Stimulated activated CD4-positive, alpha-beta T cell treated with anti-CD3 and anti-CD28 coated beads, Interleukin-15, amount 100 ng/mL, for 1 hour (primary cell): Measurements from ENCODE around the gene GRAMD1A.
"Not testable (repeated sequence)": the region's sequence is repeated elsewhere in the genome, so short reads cannot be mapped to it uniquely, and the experiment has no call there.

ENCODE experiments used
- DNase-seq, 2 donors: peaks; one replicate each; pipeline ENCODE4 v3.0.0-alpha.2; 2020; ENCODE audit warnings: low read depth in 1 of 2, low spot score in 1 of 2

Gene GRAMD1A

DNA sequence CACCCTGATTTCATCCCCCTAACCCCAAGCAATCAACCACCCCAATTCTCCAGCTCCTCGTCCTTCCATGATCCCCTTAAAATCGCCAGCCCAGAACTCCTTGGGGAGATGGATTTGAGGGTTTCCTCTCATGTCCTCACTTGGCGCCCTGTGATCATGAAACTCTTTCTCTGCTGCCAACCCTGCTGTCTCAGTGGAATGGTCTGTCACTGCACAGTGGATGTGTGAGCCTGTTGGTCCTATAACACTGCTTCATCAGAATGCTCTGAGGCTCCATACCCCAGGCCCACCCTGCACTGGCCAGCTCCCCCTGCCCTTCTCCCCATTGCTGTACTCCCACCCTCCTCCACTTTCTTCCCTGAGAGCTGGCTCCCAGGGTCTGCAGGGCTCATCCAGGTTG is 23.5 kb upstream of the GRAMD1A start:
- DNase-seq: no peak

DNA sequence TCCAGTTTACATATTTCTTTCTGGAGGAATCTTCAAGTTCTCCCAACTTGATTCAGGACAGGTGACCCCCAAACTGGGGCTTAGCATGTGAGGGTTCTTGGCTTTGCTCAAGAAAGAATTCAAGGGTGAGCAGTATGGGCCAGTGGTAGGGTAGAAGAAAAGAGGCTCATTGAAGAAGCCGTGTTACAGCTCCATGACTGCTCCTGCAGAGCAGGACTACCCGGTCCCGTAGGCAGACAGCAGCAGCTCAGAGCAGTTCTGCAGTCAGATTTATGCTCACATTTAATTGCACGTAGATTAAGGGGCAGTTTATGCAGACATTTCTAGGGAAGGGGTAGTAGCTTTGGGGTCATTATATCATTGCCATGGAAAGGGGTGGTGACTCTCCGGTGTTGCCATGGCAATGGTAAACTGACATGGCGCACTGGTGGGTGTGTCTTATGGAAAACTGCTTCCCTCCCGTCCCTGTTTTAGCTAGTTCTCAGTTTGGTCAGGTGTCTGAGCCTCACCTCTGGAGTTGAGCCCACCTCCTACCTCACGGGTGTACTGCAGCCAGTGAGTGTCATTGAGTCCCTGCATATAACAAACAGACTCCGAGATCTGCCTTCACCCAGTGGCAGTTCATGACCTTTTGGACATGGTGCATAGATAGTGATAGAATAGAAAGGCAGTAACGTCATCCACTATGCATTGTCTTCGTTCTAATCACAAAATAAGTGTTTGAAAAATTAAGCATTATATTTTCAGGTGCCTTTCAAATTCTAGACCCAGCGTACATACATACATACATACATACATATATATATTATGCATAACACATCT is 20.1 kb upstream of the GRAMD1A start:
- no peak for DNase-seq

DNA sequence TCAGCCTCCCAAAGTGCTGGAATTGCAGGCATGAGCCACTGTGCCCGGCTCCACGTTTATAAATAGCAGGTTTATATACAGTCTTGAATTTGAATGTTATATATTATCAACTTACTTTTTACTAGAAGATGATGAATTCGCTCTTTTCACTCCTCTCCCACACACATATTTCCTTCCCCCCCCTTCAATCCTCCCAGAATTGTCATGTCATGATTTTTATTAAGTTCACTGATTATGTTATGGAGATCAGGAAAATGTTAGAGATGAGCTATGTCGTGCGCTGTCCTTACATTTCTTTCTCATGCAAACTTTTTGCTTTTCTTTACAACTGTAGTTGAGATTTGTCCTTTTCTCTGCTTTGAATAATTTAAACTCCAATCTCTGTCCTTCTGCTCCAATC is 17.8 kb upstream of the GRAMD1A start:
- DNase-seq: no peak

DNA sequence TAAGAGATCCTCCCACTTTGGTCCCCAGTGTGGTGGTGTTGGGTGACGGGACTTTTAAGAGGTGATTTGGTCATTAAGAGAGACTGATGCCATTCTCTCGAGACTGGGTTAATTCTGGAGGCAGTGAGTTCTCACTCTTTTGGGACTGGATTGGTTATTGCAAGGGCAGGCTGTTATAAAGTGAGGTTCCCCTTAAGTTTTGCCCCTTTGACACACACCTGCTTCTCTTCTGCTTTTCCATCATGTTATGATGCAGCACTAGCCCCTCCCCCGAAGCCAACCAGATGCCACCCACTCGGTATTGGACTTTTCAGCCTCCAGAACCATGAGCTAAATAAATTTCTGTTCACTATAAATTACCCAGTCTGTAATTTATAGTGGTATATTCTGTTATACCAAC is 16.3 kb upstream of the GRAMD1A start:
- no peak for DNase-seq

DNA sequence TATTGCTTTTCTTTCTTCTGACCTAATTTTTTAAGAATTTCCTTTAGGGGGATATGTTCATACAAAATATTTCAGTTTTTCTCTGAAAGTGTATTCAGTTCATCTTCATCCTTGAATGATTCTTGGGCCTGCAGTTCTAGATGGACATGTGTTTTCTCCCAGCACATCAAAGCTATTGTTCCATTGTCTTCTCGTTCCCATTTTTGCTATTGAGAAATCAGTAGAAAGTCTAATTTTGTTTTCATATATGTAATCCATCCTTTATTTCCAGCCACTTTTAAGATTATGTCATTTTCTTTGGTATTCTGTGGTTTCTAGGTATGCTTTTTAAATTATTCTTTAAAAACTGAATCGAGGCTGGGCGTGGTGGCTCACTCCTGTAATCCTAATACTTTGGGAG is 15.8 kb upstream of the GRAMD1A start:
- DNase-seq: no peak

DNA sequence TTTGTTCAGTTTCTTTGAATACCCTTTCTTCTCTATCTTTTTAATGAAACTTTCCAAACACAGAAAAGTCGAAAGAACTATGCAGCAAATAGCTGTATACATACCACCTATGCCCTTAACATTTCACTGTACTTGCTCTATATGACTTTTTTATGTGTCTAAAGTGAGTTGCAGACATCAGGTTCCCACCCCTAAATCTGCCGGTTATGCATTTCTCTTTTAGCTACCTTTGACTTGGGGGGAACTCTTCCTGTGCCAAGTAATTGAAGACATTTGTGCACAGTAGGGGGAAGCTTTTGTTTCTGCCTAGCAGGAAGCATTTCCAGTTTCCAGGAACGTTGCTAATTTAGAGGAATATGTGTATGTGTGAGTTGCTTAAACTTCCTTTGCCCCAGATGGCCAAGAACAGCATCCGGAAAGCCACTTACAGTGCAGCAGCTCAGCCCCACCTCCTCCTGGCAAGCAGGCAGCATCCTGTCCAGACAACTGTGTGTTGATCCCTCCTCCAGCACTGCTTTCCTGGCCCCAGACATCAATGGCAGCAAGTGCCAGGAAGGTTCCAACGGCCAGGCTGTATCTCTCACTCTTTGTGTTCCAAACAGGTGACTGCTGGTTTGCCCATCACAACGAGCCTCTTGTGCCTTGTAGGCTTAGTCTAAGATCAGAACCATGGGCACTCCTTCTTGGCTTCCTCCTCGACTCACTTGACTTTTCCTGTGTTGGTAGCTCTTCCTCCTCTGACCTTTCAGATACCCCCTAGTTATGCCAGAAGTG is 14.7 kb upstream of the GRAMD1A start:
- DNase-seq: no peak

DNA sequence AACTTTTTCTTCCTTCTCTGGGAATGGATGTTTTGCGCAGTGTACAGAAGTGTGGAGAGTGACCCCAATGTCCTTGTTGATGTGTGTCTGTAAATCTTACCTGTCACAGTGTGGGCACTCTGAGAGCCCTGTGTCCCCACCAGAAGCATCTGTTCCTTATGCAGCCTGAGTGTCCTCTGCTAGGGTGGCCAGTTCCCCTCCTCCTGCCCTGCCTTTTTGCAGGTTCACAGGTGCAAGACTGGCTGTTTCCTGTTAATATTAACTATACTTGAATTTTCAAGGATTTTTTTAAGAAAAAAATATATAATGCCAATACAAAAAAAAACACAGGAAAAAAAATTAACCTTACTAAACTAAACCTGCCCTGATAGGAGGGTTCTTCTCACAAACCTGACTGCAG is 12.0 kb upstream of the GRAMD1A start:
- no peak for DNase-seq

DNA sequence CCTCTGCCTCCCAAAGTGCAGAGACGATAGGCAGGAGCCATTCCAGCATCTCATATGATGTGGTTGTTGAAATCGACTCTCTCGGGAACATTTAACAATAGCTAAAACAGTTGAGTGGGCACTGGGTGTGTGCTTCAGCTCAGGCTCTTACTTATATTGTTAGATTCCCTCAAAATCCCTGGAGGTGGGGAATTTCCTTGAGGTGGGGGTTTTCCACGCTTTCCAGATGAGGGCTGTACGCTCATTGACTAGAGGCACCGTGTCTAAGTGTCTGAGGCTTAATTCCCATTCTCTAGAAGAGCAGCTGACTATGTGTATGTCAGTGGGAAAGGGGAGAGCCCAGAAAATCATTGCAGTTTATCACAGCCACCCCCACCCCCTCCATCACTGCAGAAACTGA is 10.8 kb upstream of the GRAMD1A start:
- no peak for DNase-seq

DNA sequence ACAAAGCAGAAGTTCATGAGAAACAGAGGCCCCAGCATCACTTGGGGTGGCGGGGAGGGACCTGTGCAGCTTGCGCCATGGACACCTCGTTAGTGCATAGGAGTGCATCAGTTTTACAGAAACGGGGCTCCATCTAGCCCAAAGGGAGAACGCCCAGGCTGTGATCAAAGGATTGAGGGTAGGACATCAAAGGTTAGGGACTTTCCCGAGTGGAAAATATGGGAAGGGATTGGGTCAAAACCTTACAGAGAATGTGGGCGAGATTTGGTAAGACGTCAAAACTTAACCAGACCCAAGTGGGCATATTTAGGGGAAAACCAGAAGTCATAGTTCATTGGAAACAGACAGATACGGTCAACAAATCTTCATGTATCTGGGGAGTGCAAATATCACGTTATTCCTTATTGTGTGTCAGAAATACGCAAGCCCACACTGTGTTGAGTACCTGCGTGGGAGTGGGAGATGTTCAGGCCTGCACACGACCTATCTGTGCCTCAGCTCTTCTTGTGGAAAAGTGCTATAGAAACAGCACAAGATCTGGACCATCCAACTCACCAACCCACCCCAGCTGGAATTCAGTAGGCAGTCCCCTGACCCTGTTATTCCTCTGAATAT is 9.4 kb upstream of the GRAMD1A start:
- no peak for DNase-seq

DNA sequence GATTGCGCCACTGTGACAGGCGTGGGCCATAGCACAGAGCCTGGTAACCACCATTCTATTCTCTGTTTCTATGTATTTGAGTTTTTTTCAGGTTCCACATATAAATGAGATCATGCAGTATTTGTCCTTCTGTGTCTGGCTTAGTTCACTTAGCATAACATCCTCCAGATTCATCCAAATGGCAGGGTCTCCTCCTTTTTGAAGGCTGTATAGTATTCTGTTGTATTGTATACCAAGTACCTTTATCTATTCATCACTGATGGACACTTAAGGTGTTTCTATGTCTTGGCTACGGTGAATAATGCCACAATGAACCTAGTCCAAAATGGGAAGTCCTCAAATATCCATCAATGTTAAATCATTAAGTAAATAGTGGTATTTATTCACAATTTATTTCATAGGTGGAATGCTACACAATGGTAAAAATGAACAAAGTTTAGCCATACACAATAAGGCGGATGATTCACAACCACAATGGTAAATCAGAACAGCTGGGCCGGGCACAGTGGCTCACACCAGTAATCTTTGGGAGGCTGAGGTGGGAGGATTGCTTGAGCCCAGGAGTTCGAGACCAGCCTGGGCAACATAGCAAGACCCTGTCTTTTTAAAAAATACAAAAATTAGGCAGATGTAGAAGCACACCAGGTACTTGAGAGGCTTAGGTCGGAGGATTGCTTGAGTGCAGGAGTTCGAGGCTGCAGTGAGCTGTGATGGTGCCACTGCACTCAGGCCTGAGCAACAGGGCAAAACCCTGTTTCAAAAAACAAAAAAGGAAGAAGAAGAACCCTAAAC is 8.4 kb upstream of the GRAMD1A start:
- DNase-seq: no peak

DNA sequence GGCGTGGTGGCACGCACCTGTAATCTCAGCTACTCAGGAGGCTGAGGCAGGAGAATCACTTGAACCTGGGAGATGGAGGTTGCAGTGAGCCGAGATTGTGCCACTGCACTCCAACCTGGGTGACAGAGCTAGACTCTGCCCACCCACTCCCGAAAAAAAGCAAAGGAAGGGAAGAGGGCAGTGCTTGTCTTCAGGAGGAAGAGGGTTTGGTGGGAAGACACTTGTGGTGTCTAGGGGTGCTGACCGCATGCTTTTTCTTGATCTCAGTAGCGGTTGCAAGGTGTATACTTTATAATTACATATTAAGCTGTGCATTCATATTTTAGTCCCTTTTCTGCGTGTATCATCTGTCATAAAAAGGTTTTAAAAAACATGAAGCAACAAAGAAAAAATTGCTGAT is 7.5 kb upstream of the GRAMD1A start:
- not testable (repeated sequence) for DNase-seq

DNA sequence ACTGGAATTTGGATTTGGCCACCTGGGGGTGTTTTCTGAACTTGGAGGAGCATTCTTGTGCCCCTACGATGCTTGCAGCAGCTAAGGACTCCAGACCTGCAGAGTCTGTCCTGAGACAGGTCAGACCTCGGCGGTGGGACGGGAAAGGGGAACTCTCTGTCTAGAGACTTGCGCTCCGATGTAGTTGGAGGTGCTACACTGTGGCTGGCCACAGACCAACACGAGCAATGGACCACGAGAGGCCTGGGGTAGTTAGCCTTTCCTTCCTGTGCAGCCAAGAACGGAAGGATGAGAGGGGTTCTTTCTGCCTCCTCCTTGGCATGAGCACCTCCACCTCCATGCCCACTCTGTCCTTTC is 5.9 kb upstream of the GRAMD1A start:
- DNase-seq: no peak

DNA sequence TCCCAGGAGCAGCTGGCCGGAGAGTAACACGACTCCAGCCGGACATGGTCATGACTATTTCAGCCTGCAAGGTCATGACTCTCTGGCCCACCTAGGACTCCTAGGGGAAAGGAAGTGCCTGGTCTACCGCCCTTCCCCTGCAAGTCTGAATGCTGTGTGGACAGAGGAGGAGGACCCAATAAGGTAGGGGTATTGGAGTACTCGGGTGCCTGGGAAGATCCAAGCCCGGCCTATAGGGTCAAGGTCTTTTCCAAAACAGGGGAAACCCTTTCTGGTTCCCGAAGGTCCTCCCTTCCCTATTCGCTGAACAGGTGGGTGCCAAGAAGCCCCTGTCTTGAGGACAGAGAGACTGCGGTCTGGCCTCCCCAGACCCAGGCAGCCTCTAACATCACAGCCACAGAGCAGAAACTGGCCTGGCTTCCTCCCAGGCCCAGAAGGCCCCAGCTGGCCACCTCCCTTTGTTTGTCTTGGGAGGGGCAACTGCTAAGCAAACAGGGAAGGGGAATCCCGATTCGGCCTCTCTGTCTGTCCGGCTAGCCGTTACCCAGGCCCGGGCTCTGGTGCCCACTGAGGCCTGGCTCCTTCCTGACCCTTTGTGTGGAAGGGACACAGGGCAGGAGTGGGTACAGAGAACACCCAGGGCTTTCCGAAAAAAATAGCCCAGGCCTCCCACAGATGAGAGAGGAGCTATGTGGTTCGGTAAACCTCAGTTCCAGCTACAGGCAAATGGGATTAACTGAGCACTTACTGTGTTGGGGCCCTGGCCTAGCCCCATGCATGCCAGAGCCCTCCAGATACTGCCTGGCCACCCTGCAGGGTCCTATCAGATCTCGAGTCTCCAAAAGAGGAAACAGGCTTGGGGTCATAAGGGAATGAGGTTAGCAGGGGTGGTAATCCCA is 5.2 kb upstream of the GRAMD1A start:
- no peak for DNase-seq

DNA sequence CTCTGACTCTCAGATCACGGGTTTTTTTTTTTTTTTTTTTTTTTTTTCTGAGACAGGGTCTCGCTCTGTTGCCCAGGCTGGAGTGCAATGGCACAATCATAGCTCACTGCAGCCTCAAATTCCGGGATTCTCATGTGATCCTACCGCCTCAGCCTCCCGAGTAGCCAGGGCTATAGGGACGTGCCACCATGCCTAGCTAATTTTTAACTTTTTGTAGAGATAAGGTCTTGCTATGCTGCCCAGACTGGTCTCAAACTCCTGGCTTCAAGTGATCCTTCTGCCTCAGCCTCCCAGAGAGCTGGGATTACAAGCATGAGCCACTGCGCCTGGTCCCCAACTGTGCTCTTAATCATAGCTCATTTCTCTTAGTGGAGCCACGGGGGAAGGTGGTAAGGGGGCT is 4.6 kb upstream of the GRAMD1A start:
- no peak for DNase-seq

DNA sequence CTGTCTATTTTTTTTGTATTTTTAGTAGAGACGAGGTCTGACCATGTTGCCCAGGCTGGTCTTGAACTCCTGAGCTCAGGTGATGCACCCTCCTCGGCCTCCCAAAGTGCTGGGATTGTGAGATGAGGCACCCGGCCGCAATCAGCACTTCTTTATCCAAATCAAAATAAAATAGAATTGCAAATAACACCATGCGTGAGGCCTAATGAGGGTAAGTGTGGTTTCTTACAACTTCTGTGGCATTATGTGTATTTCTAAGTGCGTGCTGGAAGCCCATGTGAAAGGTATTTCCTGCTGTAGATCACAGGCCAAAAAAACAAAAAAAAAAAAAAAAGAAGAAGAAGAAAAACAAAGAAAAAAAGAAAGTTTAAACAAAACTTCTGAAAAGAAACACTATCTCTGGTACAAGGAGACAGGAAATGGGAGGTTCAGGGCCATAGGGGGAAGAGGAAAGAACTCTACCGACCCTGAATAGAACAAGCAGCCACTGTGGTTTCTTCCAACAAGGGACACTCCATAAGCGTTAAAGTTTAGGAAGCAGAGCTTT is 3.0 kb upstream of the GRAMD1A start:
- no peak for DNase-seq

DNA sequence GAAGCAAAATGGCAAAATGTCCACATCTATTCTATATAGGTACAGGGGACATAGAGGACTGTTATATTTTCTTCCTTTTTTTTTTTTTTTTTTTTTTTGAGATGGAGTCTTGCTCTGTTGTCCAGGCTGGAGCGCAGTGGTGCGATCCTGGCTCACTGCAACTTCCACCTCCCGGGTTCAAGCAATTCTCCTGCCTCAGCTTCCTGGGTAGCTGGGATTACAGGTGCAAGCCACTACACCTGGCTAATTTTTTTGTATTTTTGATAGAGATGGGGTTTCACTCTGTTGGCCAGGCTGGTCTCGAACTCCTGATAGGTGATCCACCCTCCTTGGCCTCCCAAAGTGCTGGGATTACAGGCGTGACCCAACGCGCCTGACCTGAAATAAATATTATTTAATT is 1.9 kb upstream of the GRAMD1A start:
- not testable (repeated sequence) for DNase-seq

DNA sequence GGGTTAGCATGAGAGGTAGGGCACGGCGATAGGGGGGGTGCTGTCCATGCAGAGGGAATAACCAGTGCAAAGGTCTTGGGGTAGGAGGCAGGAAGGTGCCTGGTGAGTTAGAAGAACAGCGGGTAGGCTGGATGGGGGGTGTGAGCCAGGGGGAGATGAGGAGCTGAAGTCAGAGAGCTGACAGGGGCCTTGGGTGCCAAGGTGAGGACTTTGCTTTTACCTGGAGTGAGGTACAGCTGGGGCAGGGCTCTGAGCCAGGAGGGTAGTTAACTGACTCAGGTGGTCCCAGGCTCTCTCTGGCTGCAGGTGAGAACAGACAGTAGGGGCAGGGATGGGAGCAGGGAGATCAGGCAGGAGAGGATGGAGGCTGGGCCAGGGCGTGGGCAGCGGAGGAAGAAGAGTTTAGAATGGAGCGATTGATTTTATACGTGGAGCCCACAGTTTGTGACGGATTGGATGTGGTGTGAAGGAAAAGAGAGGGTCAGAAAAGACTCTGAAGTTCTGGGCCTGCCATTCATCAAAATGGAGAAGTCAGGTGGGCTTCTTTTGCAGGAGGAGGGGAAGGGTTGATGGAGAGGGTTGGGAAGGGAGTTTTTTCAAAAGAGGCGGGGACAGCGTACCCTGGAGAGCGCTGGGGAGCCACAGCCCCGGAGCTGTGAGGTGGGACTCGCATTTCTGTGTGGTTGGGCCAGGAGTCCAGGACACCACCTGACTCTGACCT is 1.2 kb upstream of the GRAMD1A start:
- no peak for DNase-seq

DNA sequence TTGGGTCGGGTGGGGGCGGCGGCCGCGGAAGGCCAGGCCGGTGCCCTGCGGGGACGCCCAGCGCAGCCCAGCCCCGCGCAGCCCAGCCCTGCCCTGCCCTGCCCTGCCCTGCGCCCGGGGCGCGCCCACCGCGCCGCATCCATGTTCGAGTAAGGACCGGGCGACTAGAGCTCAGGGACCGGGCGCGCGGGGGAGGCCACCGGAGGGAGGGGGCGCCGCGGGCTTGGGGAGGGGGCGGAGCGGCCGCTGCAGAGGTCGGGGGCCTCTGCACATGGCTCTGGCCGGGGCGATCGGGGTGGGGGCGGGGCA is 169 bp downstream of the GRAMD1A start:
- no peak for DNase-seq

DNA sequence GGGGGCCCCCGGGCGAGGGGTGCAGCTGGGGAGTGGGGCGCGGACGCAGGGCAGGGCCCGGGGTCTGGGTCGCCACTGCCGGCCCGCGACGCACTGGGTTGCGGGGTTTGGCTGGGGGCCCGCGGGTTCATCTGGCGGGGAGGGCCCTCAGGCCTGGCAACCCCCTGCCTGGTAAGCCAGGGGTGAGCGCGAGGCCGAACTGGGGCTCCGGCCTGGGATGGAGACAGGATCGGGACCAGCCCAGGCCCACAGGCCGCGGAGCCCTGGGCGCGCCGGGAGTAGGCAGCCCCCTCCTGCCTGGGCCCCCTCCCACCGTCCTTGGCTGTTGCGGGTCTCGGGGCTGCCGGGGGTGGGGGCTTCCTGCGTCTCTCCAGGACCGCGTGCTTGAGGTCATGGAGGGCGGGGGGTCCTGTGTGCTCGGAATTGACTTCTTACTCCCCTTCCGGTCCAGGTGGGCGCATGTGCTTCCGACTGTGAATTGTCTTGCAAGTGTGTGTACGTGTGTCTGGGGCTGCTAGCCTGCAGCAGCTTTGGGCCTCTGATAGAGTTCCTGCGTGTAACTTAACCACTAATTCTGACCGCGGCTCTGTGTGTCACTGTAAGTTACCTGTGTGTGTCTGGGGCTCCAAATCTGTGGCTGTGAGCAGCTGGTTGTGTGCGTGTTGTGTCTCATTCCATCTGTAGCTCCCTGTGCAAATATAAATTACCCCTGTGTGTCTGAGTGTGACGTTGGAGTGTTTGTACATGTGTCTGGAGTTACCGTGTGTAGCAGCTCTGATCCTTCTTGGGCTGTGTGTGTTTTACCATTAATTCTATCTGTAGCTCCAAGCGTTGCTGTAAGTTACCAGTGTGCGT is 751 bp downstream of the GRAMD1A start:
- DNase-seq: peak; percentile 20 to 34
